Effector CD8-positive, alpha-beta T cell (primary cell): ENCODE data around the gene CELF1.
"Not testable (repeated sequence)": the region's sequence is repeated elsewhere in the genome, so short reads cannot be mapped to it uniquely, and the experiment has no call there.

Experiments
- DNase-seq: peaks from one replicate; lab custom pipeline; 2025; lab: John Stamatoyannopoulos, UW

The CELF1 gene

GRCh38 chr11:47538741-47539565 lies 14.0 kb downstream of the CELF1 start:
- no peak for DNase-seq

GRCh38 chr11:47536915-47537314 lies 16.0 kb downstream of the CELF1 start:
- no peak for DNase-seq

GRCh38 chr11:47534704-47535251 lies 18.2 kb downstream of the CELF1 start:
- no peak for DNase-seq

GRCh38 chr11:47533690-47534151 lies 19.2 kb downstream of the CELF1 start:
- no peak for DNase-seq

- no peak for DNase-seq
These were observed 20.2 kb downstream of the CELF1 start for GRCh38 chr11:47532597-47533213.

- DNase-seq, result no peak
These were observed 21.3 kb downstream of the CELF1 start for GRCh38 chr11:47531666-47532065.

GRCh38 chr11:47530721-47531120 lies 22.2 kb downstream of the CELF1 start:
- not testable (repeated sequence) for DNase-seq

GRCh38 chr11:47529951-47530350 lies 23.0 kb downstream of the CELF1 start:
- no peak for DNase-seq

- DNase-seq, result no peak
These were observed 25.7 kb downstream of the CELF1 start for GRCh38 chr11:47527186-47527585.

GRCh38 chr11:47526032-47526431 lies 26.9 kb downstream of the CELF1 start:
- not testable (repeated sequence) for DNase-seq

- DNase-seq, result no peak
These were observed 28.5 kb downstream of the CELF1 start for GRCh38 chr11:47524291-47524874.

GRCh38 chr11:47523490-47524225 lies 29.3 kb downstream of the CELF1 start:
- DNase-seq, result no peak

- DNase-seq, result no peak
These were observed 34.5 kb downstream of the CELF1 start for GRCh38 chr11:47518212-47518964.

GRCh38 chr11:47516984-47517853 lies 35.7 kb downstream of the CELF1 start:
- no peak for DNase-seq

- no peak for DNase-seq
These were observed 36.8 kb downstream of the CELF1 start for GRCh38 chr11:47516155-47516554.

GRCh38 chr11:47514825-47515647 lies 37.9 kb downstream of the CELF1 start:
- DNase-seq, result no peak

GRCh38 chr11:47512701-47513100 lies 40.2 kb downstream of the CELF1 start:
- no peak for DNase-seq

GRCh38 chr11:47511917-47512316 lies 41.0 kb downstream of the CELF1 start:
- DNase-seq, result no peak

- DNase-seq, result no peak
These were observed 42.7 kb downstream of the CELF1 start for GRCh38 chr11:47510209-47510608.
